GM21381 (cell line): Measurements from ENCODE around the gene CST9L.
A peak's percentile ranks its signal among the peaks of the same experiment; 100 is the strongest.

ENCODE experiments used
- ATAC-seq: cut with Tn5 transposase; IDR thresholded peaks from one replicate; pipeline ENCODE4 v1.9.1; 2021; ENCODE audit warnings: mild to moderate bottlenecking, moderate library complexity; ENCODE audit not compliant: unreplicated experiment

CST9L gene, protein sequence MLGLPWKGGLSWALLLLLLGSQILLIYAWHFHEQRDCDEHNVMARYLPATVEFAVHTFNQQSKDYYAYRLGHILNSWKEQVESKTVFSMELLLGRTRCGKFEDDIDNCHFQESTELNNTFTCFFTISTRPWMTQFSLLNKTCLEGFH

GRCh38 chr20:23568320-23568970 is at the start of gene CST9L:
Gene CST9L, minus strand, starts transcription at chr20:23568484. Its CDS starts 34 bp downstream, at chr20:23568450.
- no peak for ATAC-seq

DNA sequence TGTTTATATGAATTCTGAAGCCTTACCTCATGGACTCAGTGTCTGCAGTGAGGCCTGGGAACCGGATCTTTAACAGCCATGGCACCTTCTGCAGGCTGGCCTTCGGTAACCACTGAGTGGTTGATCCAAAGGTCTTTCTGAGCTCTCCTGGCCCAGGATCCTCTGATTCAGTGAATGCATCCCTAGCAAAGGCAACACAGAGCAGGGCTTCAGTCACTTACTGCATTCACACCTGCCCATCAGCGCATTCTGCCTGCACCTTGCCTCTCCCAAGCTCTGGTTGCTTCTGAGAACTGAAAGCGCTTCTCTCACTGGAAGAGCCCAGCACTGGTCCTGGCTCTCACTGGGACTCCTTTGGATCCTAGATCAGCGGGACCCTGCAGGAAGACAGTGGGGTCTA is 45.9 kb upstream of the CST9L start:
- no peak for ATAC-seq

DNA sequence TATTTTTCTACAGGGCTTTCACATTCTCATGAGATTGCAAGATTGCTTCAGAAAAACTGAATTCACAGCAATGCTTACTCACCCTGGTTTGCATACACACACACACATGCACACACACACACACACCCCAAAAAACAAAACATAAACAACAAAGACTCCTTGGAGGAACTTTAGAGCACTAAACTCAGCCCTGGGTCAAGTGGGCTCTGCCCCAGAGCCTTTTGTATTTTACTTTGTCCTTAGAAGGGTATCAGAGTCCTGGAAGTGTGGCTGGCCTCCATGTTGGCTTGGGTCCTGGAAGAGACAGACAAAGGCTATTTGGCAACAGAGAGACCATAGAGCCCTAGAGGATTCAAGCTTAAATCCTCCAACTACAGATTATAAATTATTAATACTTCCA is 45.4 kb upstream of the CST9L start:
- no peak for ATAC-seq

DNA sequence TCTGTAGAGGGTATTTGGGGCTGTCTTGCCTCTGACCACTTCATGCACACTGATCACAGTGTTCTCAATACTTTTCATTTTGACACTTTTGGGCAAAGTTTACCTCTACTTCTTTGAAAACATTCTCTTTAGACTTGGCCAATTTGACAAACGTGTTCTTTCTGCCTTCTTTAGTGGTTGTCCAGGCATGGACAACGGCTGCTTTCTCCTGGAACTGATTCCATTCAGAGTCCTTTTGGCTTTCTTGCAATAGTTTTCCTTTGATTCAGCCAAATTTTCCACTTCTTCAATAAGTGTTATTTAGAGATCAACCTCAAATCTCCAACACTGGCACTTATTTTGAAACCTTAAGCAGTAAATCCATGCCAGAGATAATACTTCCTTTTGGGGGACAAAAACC is 44.1 kb upstream of the CST9L start:
- no peak for ATAC-seq

- no peak for ATAC-seq
Measured at GRCh38 chr20:23609486-23610109, 41.3 kb upstream of the CST9L start.

DNA sequence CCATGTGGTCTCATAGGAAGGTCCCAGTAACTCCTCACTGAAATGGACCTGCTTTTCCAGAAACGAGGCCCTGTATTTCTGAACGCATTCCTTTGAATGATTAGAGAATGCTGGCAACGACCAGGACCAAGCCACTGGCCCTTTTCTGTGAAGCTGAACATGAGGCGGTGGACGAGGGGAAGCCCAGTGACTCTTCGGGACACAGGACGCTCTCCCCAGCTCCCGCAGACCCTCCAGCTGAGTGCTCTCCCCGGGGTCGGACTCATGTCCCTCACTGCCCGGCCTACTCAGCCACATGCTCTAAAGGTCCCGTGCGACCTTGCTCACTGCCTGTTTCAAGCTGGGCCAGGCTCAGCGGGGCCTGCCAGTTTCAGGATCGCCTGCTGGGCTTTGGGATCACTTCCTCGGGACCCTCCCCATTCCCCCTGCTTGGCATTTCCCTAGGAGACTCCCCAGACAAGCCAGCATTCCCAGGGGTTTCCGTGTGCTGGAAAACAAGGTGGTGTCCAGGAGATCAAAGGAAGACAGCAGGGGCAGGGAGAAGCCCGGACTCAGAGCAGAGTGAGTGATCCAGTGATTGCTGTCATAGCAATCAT is 40.1 kb upstream of the CST9L start:
- ATAC-seq, result no peak

- ATAC-seq, result no peak
Measured at GRCh38 chr20:23607497-23608245, 39.4 kb upstream of the CST9L start.

DNA sequence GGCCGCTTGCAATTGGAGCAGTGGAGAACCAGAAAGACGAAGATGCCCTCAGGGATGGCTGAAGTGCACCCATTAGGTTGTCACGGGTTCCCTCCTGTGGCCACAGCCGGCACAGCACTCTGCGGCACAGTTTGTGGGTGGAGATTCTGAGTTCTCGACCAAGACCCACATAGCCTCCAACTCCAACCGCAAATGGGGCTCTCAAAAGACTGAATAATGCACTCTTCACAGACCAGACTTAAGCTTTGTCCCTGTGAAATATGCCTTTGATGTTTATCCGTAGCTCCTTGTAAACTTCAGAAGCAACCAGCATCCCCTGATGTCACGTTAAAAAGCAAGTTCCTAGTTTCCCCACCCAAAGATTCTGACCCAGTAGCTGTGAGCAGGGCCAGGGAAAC is 38.4 kb upstream of the CST9L start:
- peak; percentile 95 for ATAC-seq

DNA sequence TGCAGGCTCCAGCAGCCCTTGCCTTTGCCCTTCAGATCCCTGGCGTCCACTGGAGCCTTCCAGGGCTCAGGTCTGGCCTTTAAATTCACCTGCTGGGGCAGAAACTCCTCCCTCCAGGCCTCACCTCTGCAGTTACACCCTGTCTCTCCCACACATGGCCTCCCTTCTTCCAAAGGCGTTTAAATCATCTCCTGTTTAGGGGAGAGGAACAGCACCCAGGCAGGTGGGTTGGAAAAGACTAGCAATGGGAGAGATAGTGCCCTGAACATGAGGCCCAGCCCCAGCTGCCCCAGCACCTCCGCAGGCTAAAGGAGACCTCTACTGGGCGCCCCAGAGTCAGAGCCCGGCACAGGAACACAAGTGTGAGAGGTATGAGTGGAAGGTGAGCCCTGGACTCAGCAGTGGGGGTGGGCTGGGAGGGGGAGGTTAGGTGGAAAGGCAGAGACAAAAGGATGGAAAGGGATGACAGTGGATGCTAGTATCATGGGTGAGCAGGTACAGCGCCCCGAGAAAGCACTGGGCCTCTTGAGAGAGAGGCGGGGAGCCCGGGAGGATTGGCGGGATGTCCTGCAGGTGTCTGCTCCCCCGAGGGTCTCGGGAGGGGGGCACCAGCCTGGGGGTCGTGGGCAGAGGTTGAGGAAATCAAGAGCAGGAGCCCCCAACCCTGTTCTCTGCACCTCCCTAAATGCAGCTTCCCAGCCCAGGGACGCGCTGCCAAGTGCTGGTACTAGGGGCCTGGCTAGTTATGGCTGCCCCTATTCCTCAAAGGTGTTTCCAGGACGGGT is 37.8 kb upstream of the CST9L start, which contains the start of gene CST9:
CST9 (minus strand) TSS at position 51 of the 785 bp plus-strand sequence. CDS start 53 bp downstream, outside the sequence.
- ATAC-seq, result no peak

DNA sequence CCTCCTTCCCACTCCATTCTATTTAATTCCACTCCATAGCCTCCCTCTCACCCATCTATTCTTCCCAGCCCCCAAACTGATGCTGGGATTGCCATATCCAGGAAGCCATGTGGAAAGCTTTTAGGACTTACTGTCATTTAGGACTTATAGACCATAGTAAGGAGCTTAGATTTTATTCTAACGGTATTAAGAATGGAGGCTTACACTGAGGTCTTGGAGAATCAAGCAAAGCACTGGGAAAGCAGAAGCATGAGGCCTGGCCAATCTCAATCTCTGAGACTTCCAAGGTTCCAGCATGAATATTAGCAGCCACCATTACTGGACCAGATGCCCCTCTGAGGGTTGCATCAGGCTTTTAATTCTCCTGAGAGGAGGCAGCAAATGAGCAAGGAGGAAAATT is 36.0 kb upstream of the CST9L start:
- ATAC-seq, result no peak

DNA sequence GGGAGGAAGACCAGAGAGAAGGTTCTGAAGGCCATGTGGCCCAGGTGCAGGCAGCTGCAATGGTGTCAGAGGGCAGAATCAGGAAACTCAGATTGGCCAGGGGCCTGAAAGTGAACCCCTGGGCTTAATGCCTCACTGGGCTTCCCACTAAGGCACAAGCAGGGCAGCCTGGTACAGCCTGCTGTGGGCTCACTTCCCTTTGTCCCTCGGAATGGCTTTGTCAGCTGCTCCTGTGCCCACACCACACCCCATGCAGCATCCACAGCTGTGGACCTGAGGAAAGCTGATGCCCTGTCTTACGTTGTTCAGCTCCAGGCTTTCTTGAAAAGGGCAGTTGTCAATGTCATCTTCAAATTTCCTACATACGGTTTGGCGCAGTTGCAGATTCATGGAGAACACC is 35.0 kb upstream of the CST9L start:
- no peak for ATAC-seq

DNA sequence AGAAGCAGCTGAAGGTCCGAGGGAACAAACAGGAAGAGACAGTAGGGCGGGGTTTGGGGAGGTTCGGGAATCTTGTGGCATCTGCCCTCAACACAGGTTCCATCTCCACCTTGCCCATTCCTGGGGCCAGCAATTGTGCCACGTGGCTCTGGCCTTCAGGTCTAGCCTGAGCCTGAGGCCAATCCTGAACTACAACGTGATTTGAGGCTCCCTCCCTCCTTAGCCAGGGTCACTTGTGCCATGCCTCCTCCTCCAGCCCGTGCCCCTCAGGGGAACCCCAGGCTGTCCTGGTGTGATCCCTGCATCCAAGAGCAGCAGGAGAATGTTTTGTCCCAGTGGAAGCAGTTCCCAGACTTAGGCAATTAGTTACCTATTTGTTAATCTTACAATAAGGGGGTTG is 34.4 kb upstream of the CST9L start:
- ATAC-seq, result no peak

- ATAC-seq, result no peak
Measured at GRCh38 chr20:23602241-23602640, 34.0 kb upstream of the CST9L start.

DNA sequence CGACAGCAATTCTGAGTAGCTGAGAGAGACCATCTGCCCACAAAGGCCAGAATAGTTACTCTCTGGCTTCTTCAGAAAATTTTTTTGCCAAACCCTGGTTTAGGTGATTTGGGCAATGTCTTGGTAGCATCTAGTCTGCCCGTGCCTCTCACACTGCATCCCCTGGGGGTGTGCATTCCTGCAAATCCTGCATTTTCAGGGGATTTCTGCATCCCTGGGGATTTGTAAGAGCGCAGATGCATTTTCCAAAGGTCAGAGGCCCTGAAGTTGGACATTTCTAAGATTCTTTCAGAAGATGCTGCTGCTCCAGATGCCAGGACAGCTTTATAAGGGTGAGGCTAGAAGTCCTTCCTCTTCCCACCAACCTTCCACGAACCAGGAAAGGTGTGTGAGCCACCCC is 33.4 kb upstream of the CST9L start:
- no peak for ATAC-seq

- ATAC-seq, result no peak
Measured at GRCh38 chr20:23598481-23598880, 30.2 kb upstream of the CST9L start.

DNA sequence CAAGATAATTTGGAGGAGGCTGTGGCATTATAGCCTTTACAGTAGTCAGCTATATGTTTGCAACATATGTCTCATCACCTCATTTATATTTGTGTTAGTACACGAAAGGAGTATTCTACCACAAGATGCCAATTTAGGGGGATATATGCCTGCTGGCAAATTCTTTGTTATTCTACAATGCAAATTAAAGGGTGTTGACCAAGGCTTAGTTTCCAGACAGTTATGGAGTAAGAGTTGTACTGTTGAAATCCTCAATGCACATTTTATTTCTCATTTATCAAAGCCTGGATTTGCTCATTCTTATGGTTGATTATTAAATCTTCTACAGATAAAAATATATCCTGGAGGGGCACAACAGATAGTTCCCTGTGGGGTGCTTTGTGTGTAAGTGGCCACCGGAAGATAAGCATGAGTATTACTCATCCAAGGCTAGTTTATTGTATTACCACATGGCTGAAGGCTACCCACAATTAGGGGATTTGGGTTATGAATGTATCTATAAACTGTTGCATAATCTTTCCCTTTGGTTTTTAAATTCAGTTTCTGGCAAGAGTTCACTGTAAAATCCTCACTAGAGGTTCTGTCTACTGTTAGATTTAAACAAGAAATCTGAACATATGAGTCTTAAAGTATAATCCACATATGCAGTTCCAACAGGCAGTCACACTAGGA is 28.4 kb upstream of the CST9L start:
- ATAC-seq, result no peak

DNA sequence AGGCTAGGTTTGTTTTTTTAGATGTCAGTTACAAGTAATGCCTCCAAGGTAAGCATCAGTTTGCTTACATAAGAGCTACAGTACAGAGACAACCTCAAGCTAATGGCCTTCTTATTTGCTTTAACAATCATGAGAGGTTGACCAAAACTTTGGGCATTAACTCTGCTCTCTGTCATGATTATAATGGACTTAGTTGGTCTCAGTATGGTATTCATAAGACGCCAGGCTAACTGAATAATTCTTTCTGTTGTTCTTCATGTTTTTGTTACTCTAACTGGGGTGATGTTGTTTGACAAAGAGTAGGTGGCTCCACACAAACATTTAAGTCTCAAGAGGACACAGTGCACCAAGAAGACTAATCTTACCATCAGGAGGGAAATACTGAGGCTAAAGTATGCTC is 27.7 kb upstream of the CST9L start:
- ATAC-seq, result no peak

DNA sequence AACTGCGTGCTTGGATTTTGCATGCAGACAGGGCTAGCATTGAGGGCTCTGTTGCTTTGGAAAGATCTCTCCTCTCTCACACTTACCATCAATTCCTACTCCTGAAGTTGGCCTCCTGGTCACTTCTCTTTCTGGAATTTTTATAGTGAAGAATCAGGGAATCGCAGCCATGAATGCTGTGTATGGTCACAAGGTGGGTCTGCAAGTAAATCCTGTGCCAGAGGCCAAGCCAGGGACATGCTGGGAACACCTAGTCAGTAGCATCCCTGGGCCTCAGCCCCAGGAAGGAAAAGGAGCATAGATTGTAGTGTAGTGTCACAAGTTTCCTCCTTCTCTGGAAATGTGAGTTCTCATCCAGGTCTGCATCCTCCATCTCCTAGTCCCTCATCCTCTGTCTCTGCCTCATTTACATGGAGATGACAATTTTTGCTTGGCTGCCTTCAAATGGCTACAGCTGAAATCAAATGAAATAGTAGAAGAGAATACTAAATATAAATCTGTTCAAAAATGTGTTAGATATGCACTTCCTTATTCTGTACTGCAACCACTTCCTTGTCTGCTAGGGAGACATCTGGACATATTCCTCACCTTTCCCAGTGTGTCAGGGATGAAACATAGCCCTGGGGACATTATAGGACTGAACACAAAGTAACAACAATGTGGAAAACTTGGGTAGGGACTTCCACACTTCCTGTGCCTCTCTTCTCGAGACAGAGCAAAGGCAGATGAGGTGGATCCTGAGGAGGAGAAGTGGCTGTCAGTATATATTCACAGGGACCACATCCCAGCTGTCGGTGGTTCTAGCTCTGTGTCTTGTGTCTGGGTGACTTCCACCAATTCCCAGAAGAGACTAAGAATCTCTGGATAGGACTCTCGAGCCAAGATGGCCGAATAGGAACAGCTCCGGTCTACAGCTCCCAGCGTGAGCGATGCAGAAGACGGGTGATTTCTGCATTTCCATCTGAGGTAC is 20.4 kb upstream of the CST9L start:
- no peak for ATAC-seq

DNA sequence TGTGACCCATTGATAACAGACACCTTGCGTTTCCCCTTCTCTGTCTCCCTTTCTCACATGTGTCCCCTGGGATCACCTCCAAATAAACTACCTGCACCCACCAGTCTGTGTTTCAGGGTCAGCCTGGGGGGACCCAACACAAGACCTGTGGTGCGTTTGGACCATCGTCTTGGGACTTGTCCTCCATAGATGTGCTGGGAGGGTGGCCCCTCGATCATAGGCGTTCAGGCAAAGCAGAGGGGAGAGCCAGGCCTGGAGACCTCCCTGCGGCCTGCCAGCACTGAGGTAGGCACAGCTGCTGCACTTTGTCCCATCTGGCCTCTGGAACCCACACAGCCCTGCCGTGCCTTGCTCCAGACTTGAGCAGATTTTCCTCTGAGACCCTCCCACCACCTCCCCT is 19.3 kb upstream of the CST9L start:
- no peak for ATAC-seq
